ENCODE measurements around the gene AFAP1L2.

AFAP1L2 gene

DNA sequence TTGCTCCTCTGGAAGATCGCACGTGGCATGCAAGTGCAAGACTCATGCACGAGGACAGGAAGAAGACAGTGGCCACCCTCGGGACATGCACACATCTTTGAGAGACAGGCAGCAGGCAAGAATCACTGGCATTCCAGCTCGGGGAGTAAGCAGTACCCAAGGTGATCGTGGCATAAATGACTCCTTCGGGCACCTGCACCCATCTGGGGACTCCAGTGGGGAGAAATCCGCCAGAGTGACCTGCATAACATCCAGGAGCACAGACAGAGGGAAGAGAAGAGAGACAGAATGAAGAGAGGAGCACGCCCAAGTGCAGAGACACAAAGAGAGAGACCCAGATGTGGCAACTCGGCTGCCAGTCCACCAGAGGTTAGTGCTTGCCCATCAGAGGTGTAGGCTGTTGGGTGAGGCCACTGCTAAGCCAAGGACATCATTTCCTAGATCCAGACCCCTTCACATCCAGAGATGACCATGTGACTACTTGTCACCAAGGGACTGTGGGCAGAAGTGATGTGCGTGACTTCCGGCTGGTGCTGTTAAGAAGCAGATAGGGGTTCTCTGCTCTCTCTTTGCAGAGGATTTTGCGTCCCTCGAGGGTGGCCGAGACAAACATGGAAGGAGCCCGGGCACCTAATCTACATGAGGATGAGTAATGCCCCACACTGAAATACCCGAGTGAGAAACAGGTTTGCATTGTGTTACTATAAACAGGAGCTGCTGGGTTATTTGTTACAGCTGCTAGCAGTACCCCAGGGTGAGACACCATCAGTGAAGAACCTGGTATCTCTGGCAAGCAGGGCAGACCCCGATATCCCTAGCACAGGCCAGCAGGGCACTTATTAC, 84.7 kb downstream of the AFAP1L2 start:
- Histone ChIP-seq H3K9me3 (ENCODE audit: control insufficient read depth, insufficient read depth, low read length) (no peaks in the 10 kb centered on the region), H3K4me1 (ENCODE audit: insufficient read depth, low read length) (peaks cover 11% of the 10 kb centered on the region), H3K36me3 (ENCODE audit: insufficient read depth, low read length) (no peaks in the 10 kb centered on the region), H3K9ac (ENCODE audit: low read depth, low read length) (no peak overlapping the region)

DNA sequence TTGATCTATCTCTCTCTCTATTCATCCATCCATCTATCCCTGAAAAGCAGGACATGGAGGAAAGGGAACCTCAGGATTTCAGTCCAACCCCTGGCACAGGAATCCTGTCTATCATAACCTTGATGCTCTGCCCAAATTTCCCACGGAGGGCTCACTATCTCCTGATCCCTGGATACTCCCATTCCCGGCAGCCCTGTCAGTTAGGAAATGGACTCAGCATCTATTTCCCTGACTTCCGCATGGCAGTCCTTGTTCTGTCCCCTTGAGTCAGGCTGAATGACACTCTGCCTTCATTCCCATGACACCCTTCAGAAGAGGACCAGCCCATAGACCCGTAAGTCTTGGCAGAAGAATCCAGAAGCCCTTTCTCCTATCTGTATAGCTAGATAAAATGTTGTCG, 87.6 kb downstream of the AFAP1L2 start:
- H3K9me3 ChIP-seq (ENCODE audit: control insufficient read depth, insufficient read depth, low read length) = no peaks in the 10 kb centered on the region

DNA sequence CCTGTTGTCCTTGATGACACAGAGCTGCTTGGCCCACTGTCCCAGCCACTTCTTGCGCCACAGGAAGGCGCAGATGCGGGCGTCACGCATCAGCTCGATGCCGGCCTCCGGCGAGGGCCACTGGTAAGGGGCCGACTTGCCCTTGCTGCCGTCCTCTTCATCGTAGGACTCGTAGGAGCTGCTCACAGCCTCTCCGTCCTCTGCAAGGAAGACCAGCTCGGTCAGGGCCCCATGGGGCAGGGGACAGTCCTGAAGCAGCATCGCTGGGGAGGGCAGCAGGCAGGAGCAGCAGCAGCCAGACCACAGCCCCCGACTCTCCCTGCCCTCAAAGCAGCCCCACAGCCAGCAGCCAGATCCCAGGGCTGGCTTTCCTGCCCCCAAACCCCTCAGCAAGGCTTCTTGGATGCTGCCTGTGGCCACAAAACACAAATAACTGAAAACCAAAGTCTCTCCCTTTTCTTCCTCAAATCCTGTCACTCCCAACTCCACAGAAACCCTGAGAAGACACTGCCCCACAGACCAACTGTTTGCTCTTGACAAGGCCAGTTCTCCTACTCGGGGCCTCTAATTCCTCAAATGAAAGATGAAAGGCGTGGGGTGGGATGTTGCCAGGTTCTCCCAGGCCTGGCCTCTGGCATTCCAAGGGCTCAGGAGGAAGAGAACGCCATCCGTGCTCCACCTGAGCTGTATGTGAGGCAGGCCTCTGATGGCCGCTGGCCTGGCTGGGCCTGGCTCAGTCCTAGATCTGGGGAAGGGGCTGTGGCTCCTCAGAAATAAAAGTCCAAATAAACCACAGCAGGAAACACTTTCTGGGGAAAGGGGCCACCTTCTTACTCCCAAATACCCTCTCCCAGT, 88.5 kb downstream of the AFAP1L2 start:
- Histone ChIP-seq H3K9ac (ENCODE audit: low read depth, low read length) (no peak overlapping the region), H3K4me1 (ENCODE audit: insufficient read depth, low read length) (peaks cover 11% of the 10 kb centered on the region), H3K9me3 (ENCODE audit: control insufficient read depth, insufficient read depth, low read length) (no peaks in the 10 kb centered on the region), H3K36me3 (ENCODE audit: insufficient read depth, low read length) (no peaks in the 10 kb centered on the region)

More for the DNA sequence above, 87.6 kb downstream of the AFAP1L2 start:
- Histone ChIP-seq H3K4me1 (ENCODE audit: insufficient read depth, low read length) (peaks cover 11% of the 10 kb centered on the region), H3K36me3 (ENCODE audit: insufficient read depth, low read length) (no peaks in the 10 kb centered on the region), H3K9ac (ENCODE audit: low read depth, low read length) (no peak overlapping the region)

DNA sequence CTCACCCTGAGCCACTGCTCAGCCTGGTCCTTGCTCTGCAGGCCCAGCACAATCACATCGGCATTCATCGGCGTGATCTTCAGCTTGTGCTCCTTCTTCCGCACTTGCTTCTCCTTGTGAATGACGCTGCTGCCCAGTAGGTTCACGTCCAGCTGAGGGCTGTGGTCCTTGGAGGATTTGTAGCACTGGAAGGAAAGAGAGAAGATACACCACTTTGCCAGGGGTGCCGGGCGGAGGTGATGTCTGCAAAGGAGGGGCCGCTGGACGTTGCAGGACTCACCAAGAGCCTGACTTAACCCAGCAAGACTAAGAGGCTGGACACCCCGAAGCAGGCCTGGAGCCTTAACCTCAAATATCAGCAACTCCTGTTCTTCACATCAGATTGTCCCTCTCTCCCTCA, 90.4 kb downstream of the AFAP1L2 start:
- H3K4me1 ChIP-seq (ENCODE audit: insufficient read depth, low read length) = no peaks in the 10 kb centered on the region
- H3K9ac ChIP-seq (ENCODE audit: low read depth, low read length) = no peak overlapping the region
- no peaks in the 10 kb centered on the region for H3K9me3 ChIP-seq (ENCODE audit: control insufficient read depth, insufficient read depth, low read length)
- H3K36me3 ChIP-seq (ENCODE audit: insufficient read depth, low read length) = no peaks in the 10 kb centered on the region

DNA sequence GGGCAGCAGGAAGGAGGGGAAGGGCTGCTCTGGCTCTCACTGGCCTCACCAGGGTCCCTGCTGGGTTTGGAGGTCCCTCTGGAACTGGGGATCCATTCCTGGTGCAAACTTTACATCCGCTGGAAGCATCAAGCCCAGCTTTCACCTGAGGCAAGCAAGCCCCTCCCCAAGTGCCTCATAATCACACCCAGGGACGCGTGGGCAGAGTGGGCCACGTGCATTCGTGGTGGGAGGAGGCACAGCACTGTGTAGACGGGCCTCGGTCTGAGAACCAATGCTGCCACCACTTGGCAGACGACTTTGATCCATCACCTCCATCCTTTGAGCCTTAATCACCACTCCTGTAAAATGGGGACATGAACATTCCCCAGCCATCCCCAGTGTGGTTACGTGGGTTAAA, 91.2 kb downstream of the AFAP1L2 start:
- no peaks in the 10 kb centered on the region for H3K36me3 ChIP-seq (ENCODE audit: insufficient read depth, low read length)
- no peaks in the 10 kb centered on the region for H3K4me1 ChIP-seq (ENCODE audit: insufficient read depth, low read length)
- no peak overlapping the region for H3K9ac ChIP-seq (ENCODE audit: low read depth, low read length)
- H3K9me3 ChIP-seq (ENCODE audit: control insufficient read depth, insufficient read depth, low read length) = no peaks in the 10 kb centered on the region

DNA sequence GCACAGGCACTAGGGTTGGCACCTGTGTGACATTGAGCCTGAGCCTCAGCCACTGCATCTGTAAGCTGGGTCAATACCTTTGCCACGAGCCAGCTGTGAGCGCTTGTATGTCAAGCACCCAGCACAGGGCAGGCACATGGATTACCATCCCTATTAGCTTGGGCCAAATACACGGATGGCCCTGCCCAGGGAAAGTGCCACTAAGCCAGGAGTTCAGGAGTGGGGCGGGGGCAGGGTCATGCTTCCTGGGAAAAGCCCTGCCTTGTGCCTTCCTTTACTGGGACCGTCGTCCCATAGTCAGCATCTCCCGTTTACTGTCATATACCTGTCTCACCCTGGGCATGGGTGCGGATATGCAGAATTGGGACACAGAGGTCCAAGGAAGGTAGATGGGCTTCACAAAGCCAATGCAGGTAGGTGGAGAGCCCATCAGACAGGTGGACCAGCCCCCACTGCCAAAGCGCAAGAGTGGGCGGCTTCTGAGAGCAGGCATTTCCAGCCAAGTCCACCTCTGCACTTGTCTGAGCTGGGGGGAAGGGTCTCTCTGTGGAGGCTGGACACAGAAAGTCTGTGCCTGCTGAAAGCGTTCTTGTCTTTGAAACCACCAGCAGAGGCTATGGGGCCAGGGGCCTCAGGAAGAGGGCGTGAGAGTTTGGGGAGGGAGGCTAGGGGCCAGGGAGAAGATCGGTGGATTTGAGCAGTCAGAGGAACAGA, 92.6 kb downstream of the AFAP1L2 start:
- no peaks in the 10 kb centered on the region for H3K36me3 ChIP-seq (ENCODE audit: insufficient read depth, low read length)
- no peak overlapping the region for H3K9ac ChIP-seq (ENCODE audit: low read depth, low read length)
- no peaks in the 10 kb centered on the region; the same call in 1 of the 2 replicates for H3K4me1 ChIP-seq (ENCODE audit: insufficient read depth, low read length)
- H3K9me3 ChIP-seq (ENCODE audit: control insufficient read depth, insufficient read depth, low read length) = no peaks in the 10 kb centered on the region

DNA sequence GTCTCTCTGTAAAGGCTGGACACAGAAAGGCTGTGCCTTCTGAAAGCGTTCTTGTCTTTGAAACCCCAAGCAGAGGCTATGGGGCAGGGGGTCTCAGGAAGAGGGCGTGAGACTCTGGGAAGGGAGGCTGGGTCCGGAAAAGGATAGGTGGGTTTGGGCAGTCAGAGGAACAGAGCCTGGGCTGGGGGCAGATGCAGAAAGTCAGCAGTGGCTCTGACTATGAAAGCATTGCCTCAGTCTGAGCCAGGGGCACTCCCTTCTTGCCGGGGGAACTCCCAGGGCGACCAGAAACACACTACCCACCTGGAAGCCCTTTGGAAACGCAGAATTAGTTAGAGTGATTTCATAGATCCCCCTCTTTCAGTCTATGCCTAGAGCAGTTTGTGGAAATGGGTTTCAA, 93.3 kb downstream of the AFAP1L2 start:
- no peaks in the 10 kb centered on the region for H3K9me3 ChIP-seq (ENCODE audit: control insufficient read depth, insufficient read depth, low read length)
- no peaks in the 10 kb centered on the region; the same call in 1 of the 2 replicates for H3K4me1 ChIP-seq (ENCODE audit: insufficient read depth, low read length)
- no peak overlapping the region for H3K9ac ChIP-seq (ENCODE audit: low read depth, low read length)
- H3K36me3 ChIP-seq (ENCODE audit: insufficient read depth, low read length) = no peaks in the 10 kb centered on the region

DNA sequence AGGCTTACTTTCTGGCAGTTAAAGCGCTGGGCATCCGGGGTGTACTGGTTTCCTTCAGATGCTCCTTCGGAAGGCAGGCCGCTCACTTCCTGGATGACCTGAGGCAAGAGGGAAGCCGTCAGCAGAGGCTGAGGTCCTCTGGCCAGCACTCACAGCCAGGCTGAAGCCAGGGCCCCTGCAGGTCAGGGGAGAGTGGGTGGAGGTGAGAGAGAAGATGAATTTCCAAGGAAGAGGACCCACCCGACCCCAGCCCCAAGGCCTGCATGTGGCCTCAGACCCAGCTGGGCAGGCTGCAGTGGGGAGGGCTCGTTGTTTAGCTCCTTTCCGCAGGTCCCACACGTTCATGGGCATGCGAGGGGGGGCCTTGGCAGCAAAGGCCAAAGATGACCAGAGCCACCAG, 94.0 kb downstream of the AFAP1L2 start:
- Histone ChIP-seq H3K36me3 (ENCODE audit: insufficient read depth, low read length) (no peaks in the 10 kb centered on the region), H3K9me3 (ENCODE audit: control insufficient read depth, insufficient read depth, low read length) (no peaks in the 10 kb centered on the region), H3K4me1 (ENCODE audit: insufficient read depth, low read length) (no peaks in the 10 kb centered on the region; the same call in 1 of the 2 replicates), H3K9ac (ENCODE audit: low read depth, low read length) (no peak overlapping the region)

DNA sequence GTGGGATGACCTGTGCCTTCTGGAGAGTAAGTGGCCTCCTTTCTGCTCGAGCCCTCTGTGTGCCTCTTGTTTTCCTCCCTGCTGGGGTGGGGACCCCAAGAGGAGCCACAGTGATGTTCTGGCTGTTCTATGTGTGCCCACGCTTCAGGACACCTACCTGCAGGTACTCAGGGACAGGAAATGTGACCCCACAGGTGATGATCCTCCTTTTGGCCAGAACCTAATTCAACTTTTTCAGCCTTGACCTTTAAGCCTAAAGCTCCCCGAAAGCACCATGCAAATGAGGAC, 95.0 kb downstream of the AFAP1L2 start:
- H3K9me3 ChIP-seq (ENCODE audit: control insufficient read depth, insufficient read depth, low read length) = no peaks in the 10 kb centered on the region
- H3K4me1 ChIP-seq (ENCODE audit: insufficient read depth, low read length) = no peaks in the 10 kb centered on the region; the same call in 1 of the 2 replicates
- no peaks in the 10 kb centered on the region for H3K36me3 ChIP-seq (ENCODE audit: insufficient read depth, low read length)
- H3K9ac ChIP-seq (ENCODE audit: low read depth, low read length) = no peak overlapping the region

DNA sequence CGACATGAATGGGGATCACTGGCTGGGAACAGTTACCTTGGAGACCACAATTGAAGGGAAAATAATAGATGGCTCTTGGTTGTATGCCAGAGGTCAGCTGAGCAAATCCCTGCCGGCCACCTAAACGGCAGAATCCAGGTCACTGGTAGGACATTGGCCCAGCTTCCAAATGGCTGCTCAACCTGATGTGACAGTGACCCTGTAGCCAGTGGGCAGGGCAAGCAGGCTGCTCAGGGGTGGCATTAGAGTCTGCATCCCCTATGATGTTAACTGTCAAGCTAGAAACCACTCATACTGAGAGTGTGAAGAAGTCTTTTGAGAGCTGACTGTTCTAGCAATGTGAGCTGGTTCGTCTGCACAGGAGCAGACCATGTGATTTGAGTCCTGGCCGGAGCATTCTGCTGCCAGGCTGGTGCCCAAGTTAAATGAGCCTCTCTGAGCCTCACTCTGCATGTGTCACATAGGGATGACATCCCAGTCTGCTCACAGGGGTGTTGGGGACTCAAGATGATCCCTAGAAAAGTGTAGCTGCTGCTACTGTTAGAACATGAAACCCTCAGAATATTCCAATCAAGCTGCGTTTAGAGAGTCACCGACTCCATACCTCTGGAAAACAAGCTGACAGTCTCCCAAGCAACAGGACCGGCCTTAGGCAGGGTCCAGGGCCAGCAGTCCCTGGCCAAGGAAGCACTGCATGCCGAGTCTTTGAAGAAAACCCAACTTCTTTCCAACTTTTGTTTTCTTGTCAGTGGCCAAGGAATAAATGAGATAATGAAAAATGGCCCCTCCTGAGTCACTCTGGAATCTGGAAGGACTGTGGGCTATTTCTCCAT, 95.6 kb downstream of the AFAP1L2 start:
- no peak overlapping the region for H3K9ac ChIP-seq (ENCODE audit: low read depth, low read length)
- no peaks in the 10 kb centered on the region for H3K36me3 ChIP-seq (ENCODE audit: insufficient read depth, low read length)
- H3K4me1 ChIP-seq (ENCODE audit: insufficient read depth, low read length) = no peaks in the 10 kb centered on the region; the same call in 1 of the 2 replicates
- no peaks in the 10 kb centered on the region for H3K9me3 ChIP-seq (ENCODE audit: control insufficient read depth, insufficient read depth, low read length)

DNA sequence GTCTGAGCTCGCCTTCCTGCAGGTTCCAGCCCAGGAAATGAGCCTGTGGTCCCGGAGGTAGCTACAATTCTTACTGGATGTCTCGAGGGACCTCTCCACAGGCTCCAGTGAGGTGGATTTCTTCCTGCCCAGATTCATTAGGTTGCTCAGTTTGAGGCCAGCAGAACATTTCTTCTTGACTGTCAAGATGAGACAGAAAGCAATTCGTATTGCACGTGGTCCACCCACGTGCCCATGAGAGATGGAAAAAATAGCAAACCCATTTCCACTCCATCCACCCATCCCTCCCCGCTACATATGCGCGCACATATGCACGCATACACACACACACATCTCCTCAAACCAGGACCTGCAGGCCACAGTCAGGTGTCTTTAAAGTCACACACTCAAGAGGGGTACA, 96.6 kb downstream of the AFAP1L2 start:
- no peak overlapping the region for H3K9ac ChIP-seq (ENCODE audit: low read depth, low read length)
- H3K4me1 ChIP-seq (ENCODE audit: insufficient read depth, low read length) = no peaks in the 10 kb centered on the region; the same call in 1 of the 2 replicates
- H3K36me3 ChIP-seq (ENCODE audit: insufficient read depth, low read length) = no peaks in the 10 kb centered on the region
- H3K9me3 ChIP-seq (ENCODE audit: control insufficient read depth, insufficient read depth, low read length) = no peaks in the 10 kb centered on the region

DNA sequence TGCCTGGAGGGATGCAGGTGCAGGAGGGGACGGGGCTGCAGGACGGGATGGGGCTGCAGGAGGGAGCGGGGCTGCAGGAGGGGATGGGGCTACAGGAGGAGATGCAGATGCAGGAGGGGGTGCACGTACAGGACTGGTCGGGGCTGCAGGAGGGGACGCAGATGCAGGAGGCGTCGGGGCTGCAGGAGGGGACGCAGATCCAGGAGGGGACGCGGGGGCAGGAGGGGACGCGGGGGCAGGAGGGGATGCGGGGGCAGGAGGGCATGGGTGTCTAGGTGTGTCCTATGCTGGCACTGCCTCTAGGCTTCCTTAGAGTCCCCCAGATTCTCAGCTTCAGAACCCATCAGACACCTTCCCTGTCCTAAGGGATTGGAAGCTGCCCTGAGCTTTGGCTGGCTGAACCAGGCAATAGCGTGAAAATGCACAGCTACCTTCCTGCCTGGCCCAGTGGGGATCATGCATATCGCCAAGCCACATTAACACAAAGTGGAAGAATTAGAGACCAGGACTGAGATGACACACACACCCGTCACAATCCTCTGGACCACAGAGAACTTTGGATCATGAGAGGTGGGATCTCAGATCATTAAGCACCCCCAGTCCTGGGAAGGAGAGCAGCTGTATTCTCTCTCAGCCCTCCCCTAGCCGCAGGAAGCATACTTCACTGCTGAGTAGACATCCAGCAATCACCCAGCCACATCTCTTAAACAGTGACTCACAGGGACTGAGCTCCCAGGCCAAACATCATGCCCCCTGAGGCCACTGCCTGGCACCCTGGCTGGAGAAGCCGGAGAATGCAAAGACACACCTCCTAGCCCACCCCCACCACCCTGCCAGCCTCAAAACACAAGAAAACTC, 98.0 kb downstream of the AFAP1L2 start:
- no peaks in the 10 kb centered on the region for H3K9me3 ChIP-seq (ENCODE audit: control insufficient read depth, insufficient read depth, low read length)

DNA sequence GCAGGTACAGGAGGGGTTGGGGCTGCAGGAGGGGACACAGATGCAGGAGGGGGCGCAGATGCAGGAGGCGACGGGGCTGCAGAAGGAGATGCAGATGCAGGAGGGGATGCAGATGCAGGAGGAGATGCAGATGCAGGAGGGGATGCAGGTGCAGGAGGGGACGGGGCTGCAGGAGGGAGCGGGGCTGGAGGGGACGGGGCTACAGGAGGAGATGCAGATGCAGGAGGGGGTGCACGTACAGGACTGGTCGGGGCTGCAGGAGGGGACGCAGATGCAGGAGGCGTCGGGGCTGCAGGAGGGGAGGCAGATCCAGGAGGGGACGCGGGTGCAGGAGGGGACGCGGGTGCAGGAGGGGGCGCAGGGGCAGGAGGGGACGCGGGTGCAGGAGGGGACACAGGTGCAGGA, 98.8 kb downstream of the AFAP1L2 start:
- Histone ChIP-seq H3K9me3 (ENCODE audit: control insufficient read depth, insufficient read depth, low read length) (no peaks in the 10 kb centered on the region), H3K9ac (ENCODE audit: low read depth, low read length) (no peak overlapping the region), H3K36me3 (ENCODE audit: insufficient read depth, low read length) (no peaks in the 10 kb centered on the region), H3K4me1 (ENCODE audit: insufficient read depth, low read length) (no peaks in the 10 kb centered on the region; the same call in 1 of the 2 replicates)

More for the DNA sequence above, 98.0 kb downstream of the AFAP1L2 start:
- Histone ChIP-seq H3K9ac (ENCODE audit: low read depth, low read length) (no peak overlapping the region), H3K4me1 (ENCODE audit: insufficient read depth, low read length) (no peaks in the 10 kb centered on the region; the same call in 1 of the 2 replicates), H3K36me3 (ENCODE audit: insufficient read depth, low read length) (no peaks in the 10 kb centered on the region)
